BJ (cell line): ENCODE results near the gene CNIH1. TPM values are rescaled to one million over a fixed set of nuclear protein-coding genes. Genes with fewer than 3 reads are reported as not detected.
A peak's percentile ranks its signal among the peaks of the same experiment; 100 is the strongest.

ENCODE experiments used
- CTCF ChIA-PET: fragments of 350-600 bp; formaldehyde crosslinking; extraction: SDS; loops from one replicate; lab custom pipeline; 2021; ENCODE audit warnings: antibody characterized with exemption, inconsistent platforms; lab: Yijun Ruan, JAX
- POLR2A ChIA-PET: fragments of 300-600 bp; sonication (Branson Sonifier 250); formaldehyde crosslinking; extraction: SDS; loops from one replicate; lab custom pipeline; 2021; ENCODE audit warnings: antibody characterized with exemption; lab: Charles Lee
- DNase-seq: peaks from one replicate; pipeline ENCODE4 v3.0.0-alpha.2; 2011; ENCODE audit warnings: low read depth
- H3K27me3 ChIP-seq: 2 replicates; pipeline ENCODE4 v1.6.0; 2011; ENCODE audit warnings: low read length; ENCODE audit not compliant: control insufficient read depth, insufficient read depth
- H3K36me3 ChIP-seq: 2 replicates; pipeline ENCODE4 v1.5.1; 2011; ENCODE audit warnings: low read length; ENCODE audit not compliant: control insufficient read depth, insufficient read depth
- H3K4me3 ChIP-seq: 2 replicates; pipeline ENCODE4 v1.5.1; 2011; ENCODE audit warnings: low read depth, mild to moderate bottlenecking, control low read depth, low read length
- polyA plus RNA-seq: library from polyadenylated mRNA; depleted of rRNA; stranded (reverse); fragments of >200 nt; gene quantifications from 2 replicates; pipeline ENCODE4 v1.2.3, GENCODE V29; 2011
- TF ChIP-seq, protein P1 (sequence below): IDR thresholded peaks from 2 replicates; pipeline ENCODE4 v1.5.1; 2011; ENCODE audit warnings: low read depth, mild to moderate bottlenecking, control low read depth, inconsistent platforms, low read length, moderate library complexity; ENCODE audit not compliant: insufficient read depth

The CNIH1 gene
- polyA plus RNA-seq, 1 experiment, result 313 TPM

- peak within 1 kb of the TSS; percentile 77 for H3K4me3 ChIP-seq
- ChIA-PET POLR2A (interaction anchor here (0.8 kb wide), 1 partner anchor 74 kb away, joined by 3 read pairs; no protein-coding TSS in a partner anchor), CTCF (interaction anchor here (1.3 to 1.6 kb wide), 5 partner anchors 11 to 284 kb away, joined by 3 to 5 read pairs (median 4); no protein-coding TSS in a partner anchor)
- TF ChIP-seq, protein P1, sequence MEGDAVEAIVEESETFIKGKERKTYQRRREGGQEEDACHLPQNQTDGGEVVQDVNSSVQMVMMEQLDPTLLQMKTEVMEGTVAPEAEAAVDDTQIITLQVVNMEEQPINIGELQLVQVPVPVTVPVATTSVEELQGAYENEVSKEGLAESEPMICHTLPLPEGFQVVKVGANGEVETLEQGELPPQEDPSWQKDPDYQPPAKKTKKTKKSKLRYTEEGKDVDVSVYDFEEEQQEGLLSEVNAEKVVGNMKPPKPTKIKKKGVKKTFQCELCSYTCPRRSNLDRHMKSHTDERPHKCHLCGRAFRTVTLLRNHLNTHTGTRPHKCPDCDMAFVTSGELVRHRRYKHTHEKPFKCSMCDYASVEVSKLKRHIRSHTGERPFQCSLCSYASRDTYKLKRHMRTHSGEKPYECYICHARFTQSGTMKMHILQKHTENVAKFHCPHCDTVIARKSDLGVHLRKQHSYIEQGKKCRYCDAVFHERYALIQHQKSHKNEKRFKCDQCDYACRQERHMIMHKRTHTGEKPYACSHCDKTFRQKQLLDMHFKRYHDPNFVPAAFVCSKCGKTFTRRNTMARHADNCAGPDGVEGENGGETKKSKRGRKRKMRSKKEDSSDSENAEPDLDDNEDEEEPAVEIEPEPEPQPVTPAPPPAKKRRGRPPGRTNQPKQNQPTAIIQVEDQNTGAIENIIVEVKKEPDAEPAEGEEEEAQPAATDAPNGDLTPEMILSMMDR, result peak; percentile 67
- H3K27me3 ChIP-seq, result no peaks in the 10 kb centered on the region
- H3K36me3 ChIP-seq, result no peaks in the 10 kb centered on the region
- peak; percentile 57 for DNase-seq
Measured at GRCh38 chr14:54488646-54489317, 47.6 kb upstream of the CNIH1 start, which contains the start of gene GMFB. TSS of gene GMFB (minus strand) at chr14:54488980. CDS start at chr14:54488927, 53 bp downstream.

DNA sequence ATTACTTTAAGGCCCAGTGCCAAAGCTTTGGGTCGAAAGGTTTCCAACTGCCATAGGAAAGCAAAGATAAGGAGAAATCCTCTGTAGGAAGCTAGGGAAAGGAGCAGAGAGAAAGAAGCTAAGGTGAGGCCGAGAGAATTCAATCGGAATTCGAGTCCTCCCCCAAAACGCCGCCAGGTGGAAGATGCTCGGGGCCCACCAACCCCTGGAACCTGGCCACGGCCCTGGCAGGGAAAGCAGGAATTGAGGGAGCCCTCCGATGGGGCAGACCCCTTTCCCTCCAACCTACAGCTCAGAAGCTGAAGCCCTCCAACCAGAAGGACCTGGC is 47.1 kb upstream of the CNIH1 start:
- ChIA-PET POLR2A (interaction anchor here (0.8 to 1.0 kb wide), 2 partner anchors 21 to 74 kb away, joined by 3 read pairs; no protein-coding TSS in a partner anchor), CTCF (interaction anchor here (1.3 to 1.6 kb wide), 5 partner anchors 11 to 285 kb away, joined by 3 to 5 read pairs (median 4); no protein-coding TSS in a partner anchor)
- Histone ChIP-seq H3K36me3 (0 out of 2 replicates have a peak, but pooled peaks cover 1% of the 10 kb centered on the region), H3K27me3 (no peaks in the 10 kb centered on the region), H3K4me3 (peak overlapping the region; percentile 77)
- DNase-seq, result no peak
- TF ChIP-seq, protein P1, result peak; percentile 23; the same call in 1 of the 2 replicates

GRCh38 chr14:54487771-54488170 is 46.6 kb upstream of the CNIH1 start:
- Histone ChIP-seq H3K36me3 (peaks cover 3% of the 10 kb centered on the region; the same call in 1 of the 2 replicates), H3K27me3 (no peaks in the 10 kb centered on the region), H3K4me3 (peak overlapping the region; percentile 77)
- TF ChIP-seq, protein P1, result no peak
- DNase-seq, result no peak
- CTCF ChIA-PET, result interaction anchor here (1.3 to 1.5 kb wide), 3 partner anchors 14 to 69 kb away, joined by 3 to 4 read pairs (median 3); no protein-coding TSS in a partner anchor
- POLR2A ChIA-PET, result interaction anchor here (0.6 to 1.0 kb wide), 3 partner anchors 11 to 75 kb away, joined by 3 read pairs; no protein-coding TSS in a partner anchor

DNA sequence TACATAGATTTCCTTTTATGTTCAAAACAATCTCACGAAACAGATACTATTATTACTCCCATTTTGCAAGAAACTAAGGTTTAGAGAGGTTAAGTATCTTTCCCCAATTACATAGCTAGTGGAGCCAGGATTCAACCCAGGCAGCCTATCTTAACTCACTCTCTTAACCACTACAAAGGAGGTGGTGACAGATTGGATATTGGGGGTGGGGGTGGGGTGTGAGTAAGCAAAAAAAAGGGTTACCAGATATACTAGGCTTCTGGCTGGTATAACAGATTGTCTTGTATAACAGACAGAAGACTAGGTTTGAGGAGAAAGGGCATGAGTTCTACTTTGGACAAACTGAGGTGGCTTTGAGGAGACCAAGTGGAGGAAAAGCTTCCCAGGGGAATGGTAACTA is 45.5 kb upstream of the CNIH1 start:
- ChIA-PET POLR2A (no interaction called here), CTCF (interaction anchor here (0.8 kb wide), 1 partner anchor 45 kb away, joined by 3 read pairs; no protein-coding TSS in a partner anchor)
- H3K4me3 ChIP-seq, result no peak overlapping the region
- peaks cover 3% of the 10 kb centered on the region; the same call in 1 of the 2 replicates for H3K36me3 ChIP-seq
- TF ChIP-seq, protein P1, result no peak
- H3K27me3 ChIP-seq, result no peaks in the 10 kb centered on the region
- DNase-seq, result no peak

GRCh38 chr14:54483846-54484245 is 42.7 kb upstream of the CNIH1 start:
- POLR2A ChIA-PET, result no interaction called here
- no peak overlapping the region for H3K4me3 ChIP-seq
- DNase-seq, result no peak
- CTCF ChIA-PET, result no interaction called here
- TF ChIP-seq, protein P1, result no peak
- H3K27me3 ChIP-seq, result no peaks in the 10 kb centered on the region
- peaks cover 3% of the 10 kb centered on the region; the same call in 1 of the 2 replicates for H3K36me3 ChIP-seq
